DND-41 (cell line): Measurements from ENCODE around the gene MYH3.

Experiments
- ATAC-seq: fragments of 200-7000 bp; cut with Tn5 transposase; 3 replicates; pipeline ENCODE4 v1.9.1; 2021; ENCODE audit warnings: low read depth; ENCODE audit not compliant: insufficient read depth
- DNase-seq: peaks from one replicate; pipeline ENCODE4 v3.0.0-alpha.2; 2020
- H2AFZ ChIP-seq: 2 replicates; pipeline ENCODE4 v1.6.0; 2012; ENCODE audit warnings: low read depth, low read length
- H3K27ac ChIP-seq: 2 replicates; pipeline ENCODE4 v1.5.1; 2012; ENCODE audit warnings: low read length, inconsistent platforms
- H3K27me3 ChIP-seq: fragments of 200-600 bp; sonication (generic); 2 replicates; pipeline ENCODE4 v1.6.0; 2012; ENCODE audit warnings: low read length, mild to moderate bottlenecking, inconsistent platforms; ENCODE audit not compliant: insufficient read depth, poor library complexity
- H3K36me3 ChIP-seq: 2 replicates; pipeline ENCODE4 v1.5.1; 2012; ENCODE audit warnings: low read length, inconsistent platforms; ENCODE audit not compliant: insufficient read depth
- H3K4me1 ChIP-seq: 2 replicates; pipeline ENCODE4 v1.5.1; 2012; ENCODE audit warnings: mild to moderate bottlenecking, low read length; ENCODE audit not compliant: insufficient read depth
- H3K4me2 ChIP-seq: 2 replicates; pipeline ENCODE4 v1.6.0; 2012; ENCODE audit warnings: mild to moderate bottlenecking, moderate library complexity, low read length, inconsistent platforms; ENCODE audit not compliant: insufficient read depth
- H3K4me3 ChIP-seq, 2 experiments: fragments of 200-600 bp in 1 of 2; shearing (Covaris generic) in 1 of 2; 2 replicates each; pipeline ENCODE4 v1.5.1; 2012 to 2016; ENCODE audit warnings: inconsistent platforms in 2 of 2, low read length in 2 of 2, mild to moderate bottlenecking in 2 of 2, low read depth in 1 of 2, moderate library complexity in 1 of 2
- H3K79me2 ChIP-seq: 2 replicates; pipeline ENCODE4 v1.6.0; 2012; ENCODE audit warnings: low read length, inconsistent platforms; ENCODE audit not compliant: insufficient read depth
- H3K9ac ChIP-seq: 2 replicates; pipeline ENCODE4 v1.6.0; 2012; ENCODE audit warnings: low read depth, mild to moderate bottlenecking, inconsistent platforms, low read length, moderate library complexity
- H3K9me3 ChIP-seq: 2 replicates; pipeline ENCODE4 v1.5.1; 2012; ENCODE audit warnings: low read length, moderate library complexity, mild to moderate bottlenecking, inconsistent platforms; ENCODE audit not compliant: insufficient read depth, severe bottlenecking
- H4K20me1 ChIP-seq: 2 replicates; pipeline ENCODE4 v1.6.0; 2012; ENCODE audit warnings: low read length; ENCODE audit not compliant: insufficient read depth
- EZH2 ChIP-seq: IDR thresholded peaks from 3 replicates; pipeline ENCODE4 v1.6.1; 2012; ENCODE audit warnings: borderline replicate concordance, low read depth, mild to moderate bottlenecking, moderate library complexity, low read length, inconsistent platforms; ENCODE audit not compliant: severe bottlenecking
- TF ChIP-seq, protein P1 (sequence below): IDR thresholded peaks from 2 replicates; pipeline ENCODE4 v1.5.1; 2012; ENCODE audit warnings: borderline replicate concordance, low read length, moderate library complexity, mild to moderate bottlenecking; ENCODE audit not compliant: poor library complexity, severe bottlenecking; ENCODE audit errors: extremely low read depth

MYH3 gene

DNA sequence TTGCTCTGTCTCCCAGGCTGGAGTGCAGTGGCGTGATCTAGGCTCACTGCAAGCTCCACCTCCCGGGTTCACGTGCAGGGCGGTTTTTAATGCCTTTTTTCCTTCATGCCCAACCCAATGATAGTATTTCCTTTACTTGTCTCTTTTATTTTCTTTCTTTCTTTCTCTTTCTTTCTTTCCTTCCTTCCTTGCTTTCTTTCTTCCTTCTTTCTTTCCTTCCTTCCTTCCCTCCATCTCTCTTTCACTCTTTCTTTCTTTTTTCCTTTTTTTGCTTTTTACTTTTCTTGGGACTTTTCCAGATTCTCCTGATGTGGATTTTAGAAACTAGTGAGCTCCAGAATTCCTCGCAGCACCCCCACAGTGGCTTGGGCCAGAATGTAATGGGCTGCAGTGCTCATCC lies 3.1 kb downstream of the MYH3 start:
- Histone ChIP-seq H3K4me1 (no peaks in the 10 kb centered on the region), H3K9me3 (no peaks in the 10 kb centered on the region), H3K36me3 (no peaks in the 10 kb centered on the region), H3K4me2 (no peak overlapping the region), H3K9ac (no peak overlapping the region), H3K27me3 (no peaks in the 10 kb centered on the region), H3K27ac (no peak overlapping the region), H4K20me1 (no peaks in the 10 kb centered on the region), H2AFZ (no peak overlapping the region), H3K4me3 (no peak overlapping the region), H3K79me2 (no peaks in the 10 kb centered on the region)
- no peak for TF ChIP-seq EZH2
- TF ChIP-seq, protein P1, sequence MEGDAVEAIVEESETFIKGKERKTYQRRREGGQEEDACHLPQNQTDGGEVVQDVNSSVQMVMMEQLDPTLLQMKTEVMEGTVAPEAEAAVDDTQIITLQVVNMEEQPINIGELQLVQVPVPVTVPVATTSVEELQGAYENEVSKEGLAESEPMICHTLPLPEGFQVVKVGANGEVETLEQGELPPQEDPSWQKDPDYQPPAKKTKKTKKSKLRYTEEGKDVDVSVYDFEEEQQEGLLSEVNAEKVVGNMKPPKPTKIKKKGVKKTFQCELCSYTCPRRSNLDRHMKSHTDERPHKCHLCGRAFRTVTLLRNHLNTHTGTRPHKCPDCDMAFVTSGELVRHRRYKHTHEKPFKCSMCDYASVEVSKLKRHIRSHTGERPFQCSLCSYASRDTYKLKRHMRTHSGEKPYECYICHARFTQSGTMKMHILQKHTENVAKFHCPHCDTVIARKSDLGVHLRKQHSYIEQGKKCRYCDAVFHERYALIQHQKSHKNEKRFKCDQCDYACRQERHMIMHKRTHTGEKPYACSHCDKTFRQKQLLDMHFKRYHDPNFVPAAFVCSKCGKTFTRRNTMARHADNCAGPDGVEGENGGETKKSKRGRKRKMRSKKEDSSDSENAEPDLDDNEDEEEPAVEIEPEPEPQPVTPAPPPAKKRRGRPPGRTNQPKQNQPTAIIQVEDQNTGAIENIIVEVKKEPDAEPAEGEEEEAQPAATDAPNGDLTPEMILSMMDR, result no peak
- no peak for DNase-seq
- no peak for ATAC-seq

DNA sequence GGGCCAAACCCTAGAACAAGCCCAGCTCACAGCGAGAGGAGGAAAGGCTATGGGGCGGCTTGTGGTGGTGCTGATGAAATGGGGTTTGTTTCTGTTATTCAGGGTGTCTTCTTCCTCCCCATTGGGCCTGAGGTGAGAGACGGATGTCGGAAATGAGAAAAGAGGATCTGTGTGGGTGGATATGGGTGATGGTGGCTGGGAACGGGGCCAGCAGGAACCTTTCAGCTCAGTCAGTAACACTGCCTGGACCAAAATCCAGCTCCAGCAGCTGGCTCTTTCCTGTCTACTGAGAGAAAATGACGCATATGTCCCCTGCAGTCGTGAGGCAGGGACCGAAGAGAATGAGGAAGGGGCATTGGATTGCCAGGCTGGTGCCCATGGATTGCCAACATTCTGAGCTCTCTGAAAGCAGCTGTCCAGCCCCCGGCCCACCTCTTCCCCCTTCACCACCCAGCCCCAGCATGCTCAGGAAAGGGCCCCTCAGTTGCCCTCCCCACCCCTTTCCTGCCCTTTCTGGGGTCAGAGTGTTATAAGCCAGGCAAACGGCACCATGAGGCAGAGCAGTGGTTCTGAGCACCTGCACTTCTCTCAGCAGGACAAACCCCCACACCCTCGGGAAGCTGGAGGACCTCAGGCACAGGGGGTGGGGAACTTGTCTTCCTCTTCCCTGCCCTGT lies 4.0 kb downstream of the MYH3 start:
- Histone ChIP-seq H3K27me3 (no peaks in the 10 kb centered on the region), H3K36me3 (no peaks in the 10 kb centered on the region), H3K9me3 (no peaks in the 10 kb centered on the region), H3K27ac (no peak overlapping the region), H4K20me1 (no peaks in the 10 kb centered on the region), H3K4me3 (no peak overlapping the region), H3K4me2 (no peak overlapping the region), H3K79me2 (no peaks in the 10 kb centered on the region), H3K4me1 (no peaks in the 10 kb centered on the region), H2AFZ (no peak overlapping the region), H3K9ac (no peak overlapping the region)
- DNase-seq (no peak), ATAC-seq (no peak)
- no peak for TF ChIP-seq EZH2
- TF ChIP-seq, protein P1, result no peak

DNA sequence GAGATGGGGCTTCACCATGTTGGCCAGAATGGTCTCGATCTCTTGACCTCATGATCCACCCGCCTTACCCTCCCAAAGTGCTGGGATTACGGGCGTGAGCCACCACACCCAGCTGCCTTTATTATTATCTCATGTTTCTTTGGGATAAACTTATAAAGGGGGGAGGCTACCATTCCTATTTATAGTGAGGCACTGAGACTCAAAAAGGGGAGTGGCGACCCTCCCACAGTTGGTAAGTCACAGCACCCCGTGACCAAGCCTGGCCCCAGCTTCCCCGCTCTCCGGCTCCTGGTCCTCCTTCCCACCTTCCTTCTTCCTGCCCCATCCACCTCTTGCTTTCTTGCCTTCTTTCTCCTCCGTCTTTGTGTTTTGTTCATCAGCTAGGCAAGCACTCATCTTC lies 5.2 kb downstream of the MYH3 start:
- H4K20me1 ChIP-seq, result no peaks in the 10 kb centered on the region
- H3K9ac ChIP-seq, result no peak overlapping the region
- no peak for TF ChIP-seq EZH2
- TF ChIP-seq, protein P1, result no peak
- H3K27ac ChIP-seq, result no peak overlapping the region
- H2AFZ ChIP-seq, result no peak overlapping the region
- H3K4me1 ChIP-seq, result no peaks in the 10 kb centered on the region
- H3K4me3 ChIP-seq, result no peak overlapping the region
- H3K4me2 ChIP-seq, result no peak overlapping the region
- H3K9me3 ChIP-seq, result no peaks in the 10 kb centered on the region
- no peak for DNase-seq
- ATAC-seq, result no peak
- no peaks in the 10 kb centered on the region for H3K36me3 ChIP-seq
- no peaks in the 10 kb centered on the region for H3K27me3 ChIP-seq
- no peaks in the 10 kb centered on the region for H3K79me2 ChIP-seq
